Measurements from ENCODE around the gene TMEM9.

GRCh38 chr1:201128476-201128875 is 25.8 kb downstream of the TMEM9 start:
- TF ChIP-seq YY1 (IDR thresholded peaks at IDR 0.05; ENCODE audit: insufficient read depth, insufficient read length), result no peak
- no peak for TF ChIP-seq SUZ12 (IDR thresholded peaks at IDR 0.05; ENCODE audit: extremely low read depth, insufficient read depth, insufficient read length)
- no peak for TF ChIP-seq ZNF274 (IDR thresholded peaks at IDR 0.05; ENCODE audit: low read depth, low read length)

Data from NT2/D1 (cell line).